Fibroblast of pulmonary artery (primary cell): ENCODE results near the gene CD226.

ENCODE experiments used
- DNase-seq: peaks from one replicate; pipeline ENCODE4 v3.0.0-alpha.2; 2010; ENCODE audit warnings: low read depth
- H3K4me3 ChIP-seq: replicated peaks from 2 replicates; pipeline ENCODE4 v1.5.1; 2011; ENCODE audit warnings: low read depth, mild to moderate bottlenecking, control low read depth, low read length, moderate library complexity
- CTCF ChIP-seq: IDR thresholded peaks from 2 replicates; pipeline ENCODE4 v1.5.1; 2011; ENCODE audit warnings: mild to moderate bottlenecking, control low read depth, low read length, inconsistent platforms; ENCODE audit errors: missing control alignments

CD226 gene

GRCh38 chr18:69894467-69894866, 53.2 kb downstream of the CD226 start:
- H3K4me3 ChIP-seq: no peak overlapping the region
- TF ChIP-seq CTCF: no peak
- DNase-seq: no peak

GRCh38 chr18:69890558-69890957, 57.1 kb downstream of the CD226 start:
- no peak for TF ChIP-seq CTCF
- no peak for DNase-seq
- no peak overlapping the region for H3K4me3 ChIP-seq

- TF ChIP-seq CTCF: no peak
- no peak overlapping the region for H3K4me3 ChIP-seq
- no peak for DNase-seq
These were observed 58.7 kb downstream of the CD226 start for GRCh38 chr18:69889009-69889408.

GRCh38 chr18:69887256-69887655, 60.4 kb downstream of the CD226 start:
- no peak overlapping the region for H3K4me3 ChIP-seq
- no peak for TF ChIP-seq CTCF
- no peak for DNase-seq

GRCh38 chr18:69885841-69886531, 61.7 kb downstream of the CD226 start:
- no peak for TF ChIP-seq CTCF
- DNase-seq: no peak
- no peak overlapping the region for H3K4me3 ChIP-seq

- no peak for TF ChIP-seq CTCF
- DNase-seq: no peak
- no peak overlapping the region for H3K4me3 ChIP-seq
These were observed 62.3 kb downstream of the CD226 start for GRCh38 chr18:69885355-69885754.

- no peak for TF ChIP-seq CTCF
- no peak for DNase-seq
These were observed 63.9 kb downstream of the CD226 start for GRCh38 chr18:69883781-69884180.

More at GRCh38 chr18:69883781-69884180, 63.9 kb downstream of the CD226 start:
- H3K4me3 ChIP-seq: no peak overlapping the region
